Erythroblast (primary cell): ENCODE results near the gene FETUB.

Experiments used
- GATA1 ChIP-seq: IDR thresholded peaks from 2 replicates; pipeline ENCODE4 v1.6.1; 2011; ENCODE audit warnings: low read depth, mild to moderate bottlenecking, control low read depth, low read length, moderate library complexity
- POLR2A ChIP-seq: IDR thresholded peaks from 2 replicates; pipeline ENCODE4 v1.6.1; 2011; ENCODE audit warnings: mild to moderate bottlenecking, low read length

DNA sequence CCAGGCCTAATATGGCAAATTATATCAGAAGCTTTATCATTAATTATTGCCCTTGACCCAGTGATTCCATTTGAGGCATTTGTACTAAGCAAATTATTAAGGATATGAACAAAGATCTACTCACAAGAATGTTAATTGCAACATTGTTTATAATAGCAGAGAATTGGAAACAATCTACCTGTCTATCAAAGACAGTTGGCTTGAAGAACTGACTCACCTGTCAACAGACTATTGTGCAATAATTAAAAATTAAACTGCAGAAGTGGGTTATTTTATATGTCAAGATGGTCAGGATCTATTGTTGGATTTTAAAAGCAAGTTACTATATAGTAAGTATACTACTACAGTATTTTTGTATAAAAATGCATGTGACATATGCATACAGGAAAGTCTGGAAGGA is 6.7 kb upstream of the FETUB start:
- TF ChIP-seq POLR2A (no peak), GATA1 (no peak)
